HG02571 (cell line): ENCODE measurements around the gene EIF2S3.

Experiments
- ATAC-seq: cut with Tn5 transposase; IDR thresholded peaks from one replicate; pipeline ENCODE4 v1.9.1; 2021; ENCODE audit warnings: mild to moderate bottlenecking, moderate library complexity; ENCODE audit not compliant: unreplicated experiment

The EIF2S3 gene

DNA sequence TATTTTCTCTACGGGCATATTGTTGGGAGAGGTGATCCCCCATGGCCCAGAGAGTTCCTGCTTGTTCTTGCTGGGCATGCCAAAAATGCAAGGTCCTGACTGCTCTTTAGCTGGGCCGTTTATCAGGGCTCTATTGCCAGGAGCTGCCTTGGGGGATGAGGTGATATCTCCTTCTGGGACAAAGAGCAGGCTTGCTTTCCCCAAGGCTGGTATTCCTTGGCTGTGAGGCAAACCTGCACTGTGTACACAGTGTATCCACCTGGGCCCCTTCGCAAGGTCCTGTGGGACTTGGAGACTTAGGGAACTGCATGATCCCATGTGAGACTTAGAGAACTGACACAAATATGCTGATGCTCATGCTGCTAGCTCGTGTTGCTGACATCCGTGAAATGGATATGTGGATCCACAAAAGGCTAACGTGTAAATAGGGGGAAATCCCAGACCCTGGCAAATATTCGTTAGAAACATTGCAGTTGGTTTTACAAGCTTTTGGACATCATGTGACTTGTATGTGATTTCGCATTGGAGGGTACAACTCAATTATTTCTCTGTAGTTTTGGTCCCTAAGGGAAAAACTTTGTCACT is 70.4 kb downstream of the EIF2S3 start:
- ATAC-seq = no peak
